ENCODE data around the gene FICD. TPM values are rescaled to one million over a fixed set of nuclear protein-coding genes. Genes with fewer than 3 reads are reported as not detected.

Gene FICD
- 1 to 10 TPM; 6.8 to 6.9 TPM for total RNA-seq

DNA sequence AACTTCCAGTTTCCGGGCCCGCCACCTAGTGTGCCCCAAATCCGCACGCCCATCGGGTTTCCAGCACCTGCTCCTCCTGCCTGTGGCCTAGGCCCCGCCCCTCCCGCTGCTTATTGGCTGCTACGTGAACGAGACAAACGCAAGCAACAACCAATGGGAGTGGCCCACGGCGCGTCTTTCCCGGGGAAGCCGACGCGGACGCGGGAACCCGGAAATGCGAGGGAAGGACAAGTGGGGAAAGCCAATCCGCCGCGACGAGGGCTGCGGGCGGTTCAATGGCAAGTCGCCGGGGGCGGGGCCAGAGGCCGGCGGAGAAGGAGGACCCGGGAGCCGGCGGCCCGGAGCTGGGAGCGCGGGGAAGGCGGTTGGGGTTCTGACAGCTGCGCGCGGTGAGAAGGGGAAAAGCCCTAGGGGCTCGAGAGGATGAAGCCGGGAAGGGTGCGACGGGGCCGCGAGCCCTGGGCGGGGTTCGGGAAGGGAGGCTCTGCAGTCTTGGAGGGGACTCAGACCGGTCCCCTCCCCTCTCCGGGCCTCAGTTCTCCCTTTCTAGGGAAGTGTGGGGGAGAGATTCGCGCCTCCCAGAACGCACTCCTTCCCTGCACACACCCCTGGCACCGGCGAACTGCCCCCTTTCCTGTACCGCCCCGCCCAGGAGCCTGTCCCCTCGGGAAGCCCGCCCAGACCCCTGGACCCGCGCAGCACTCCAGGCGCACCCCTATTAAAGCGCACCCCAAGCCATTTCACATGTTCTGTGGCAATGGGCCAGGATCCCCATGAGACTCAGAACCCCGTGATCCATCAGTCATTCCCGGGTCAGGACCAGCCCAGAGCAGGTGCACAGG, at the start of gene FICD:
FICD (plus strand) TSS at position 305 of the 842 bp plus-strand sequence. CDS start 1,696 bp downstream, outside the sequence.
- POLR2A ChIA-PET = interaction anchor here (0.5 to 1.0 kb wide), 2 partner anchors 47 to 611 kb away, joined by 3 read pairs; partner anchors contain the start of gene ISCU

DNA sequence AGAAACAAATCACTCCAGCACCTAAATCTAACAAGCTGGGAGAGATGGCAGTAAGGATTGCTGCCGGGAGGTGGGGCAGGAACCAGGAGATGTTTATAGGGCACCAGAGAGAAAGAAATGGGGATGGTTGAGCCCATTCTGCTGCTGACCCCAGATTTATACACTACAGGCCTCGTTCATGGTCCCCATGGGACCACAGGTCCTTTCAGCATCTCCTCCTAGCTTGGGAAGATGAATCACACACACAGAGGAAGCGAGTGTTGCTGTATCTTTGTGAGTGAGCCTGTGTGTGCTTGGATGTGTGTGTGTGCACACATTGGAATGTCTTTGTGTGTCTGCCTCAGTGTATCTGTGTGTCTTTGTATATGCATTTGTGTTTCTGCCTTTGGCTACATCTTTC, 49.7 kb upstream of the FICD start:
- H3K27me3 Mint-ChIP-seq = peaks cover 3% of the 10 kb centered on the region
- H3K4me1 Mint-ChIP-seq = no peaks in the 10 kb centered on the region
- ATAC-seq (ENCODE audit: low read depth) = no peak
- H3K4me3 Mint-ChIP-seq = no peak overlapping the region
- no peak overlapping the region for H3K27ac Mint-ChIP-seq
- no peak for DNase-seq
- H3K9me3 Mint-ChIP-seq = peaks cover 1% of the 10 kb centered on the region
- POLR2A ChIA-PET = no interaction called here
- no peaks in the 10 kb centered on the region for H3K36me3 Mint-ChIP-seq

More for the DNA sequence above, at the start of gene FICD:
- H3K36me3 Mint-ChIP-seq = peaks cover 6% of the 10 kb centered on the region
- H3K4me3 Mint-ChIP-seq = peak within 1 kb of the TSS; percentile 94
- no peaks in the 10 kb centered on the region for H3K27me3 Mint-ChIP-seq
- peaks cover 17% of the 10 kb centered on the region for H3K4me1 Mint-ChIP-seq
- H3K9me3 Mint-ChIP-seq = no peaks in the 10 kb centered on the region
- DNase-seq = peak; percentile 98
- H3K27ac Mint-ChIP-seq = peak within 1 kb of the TSS; percentile 88
- peak; percentile 95 for ATAC-seq (ENCODE audit: low read depth)

- POLR2A ChIA-PET = no interaction called here
- Mint-ChIP-seq H3K27me3 (peaks cover 5% of the 10 kb centered on the region), H3K9me3 (peaks cover 1% of the 10 kb centered on the region), H3K27ac (no peak overlapping the region), H3K36me3 (no peaks in the 10 kb centered on the region), H3K4me3 (no peak overlapping the region), H3K4me1 (no peaks in the 10 kb centered on the region)
- ATAC-seq (ENCODE audit: low read depth) (no peak), DNase-seq (no peak)
Observed at GRCh38 chr12:108468196-108468968, 46.7 kb upstream of the FICD start.

DNA sequence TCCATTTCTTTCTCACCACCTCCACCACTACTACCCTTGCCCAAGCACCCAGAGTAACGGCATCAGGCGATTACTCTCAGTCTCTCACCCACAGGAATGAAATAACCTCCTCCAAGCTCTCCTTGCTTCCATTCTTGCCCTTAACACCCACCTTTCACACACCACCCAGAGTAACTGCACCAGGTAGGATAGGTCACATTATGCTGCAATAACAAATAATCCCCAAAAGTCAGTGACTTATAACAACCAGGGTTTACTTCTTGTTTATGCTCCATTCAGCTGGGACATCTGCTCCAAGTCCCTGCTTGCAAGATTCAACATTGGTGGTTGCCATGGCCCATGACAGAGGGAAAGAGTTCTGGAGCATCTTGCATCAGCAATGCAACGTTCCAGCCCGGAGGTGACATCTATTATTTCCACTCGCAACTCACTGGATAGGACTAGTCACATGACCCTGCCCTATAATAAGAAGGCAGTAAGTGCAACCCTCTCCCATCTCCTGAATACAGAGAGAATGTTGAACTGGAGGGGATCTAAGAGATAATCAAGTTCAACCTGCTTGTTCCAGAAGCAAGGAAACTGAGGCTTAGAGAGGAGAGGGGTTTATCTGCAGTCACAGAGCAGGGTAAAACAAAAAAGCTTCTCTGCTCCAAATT, 41.5 kb upstream of the FICD start:
- ATAC-seq (ENCODE audit: low read depth) (no peak), DNase-seq (no peak)
- peaks cover under 1% of the 10 kb centered on the region for H3K4me1 Mint-ChIP-seq
- peak overlapping the region; percentile 36 for H3K27ac Mint-ChIP-seq
- no peaks in the 10 kb centered on the region for H3K36me3 Mint-ChIP-seq
- POLR2A ChIA-PET = no interaction called here
- H3K4me3 Mint-ChIP-seq = no peak overlapping the region
- peaks cover 3% of the 10 kb centered on the region for H3K27me3 Mint-ChIP-seq
- H3K9me3 Mint-ChIP-seq = no peaks in the 10 kb centered on the region

DNA sequence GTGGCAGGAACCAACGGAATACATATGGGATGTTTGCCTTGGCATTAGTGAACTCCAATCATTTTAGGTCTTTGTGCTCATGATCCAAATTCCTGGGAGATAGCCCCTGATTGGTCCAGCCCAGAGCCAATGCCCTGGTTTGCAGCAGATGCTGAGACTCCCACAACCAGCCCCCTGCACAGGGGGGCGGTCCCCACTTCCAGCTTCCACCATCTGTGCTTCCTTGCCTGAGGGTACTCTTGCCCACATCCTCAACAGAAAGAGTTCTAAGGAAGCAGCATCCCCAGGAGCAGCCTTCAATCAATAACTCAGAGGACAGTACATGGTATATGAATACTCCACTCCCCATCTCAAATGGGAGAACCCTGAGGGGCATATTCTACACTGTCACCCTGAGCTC, 39.7 kb upstream of the FICD start:
- H3K4me1 Mint-ChIP-seq = peaks cover 4% of the 10 kb centered on the region
- no peak for ATAC-seq (ENCODE audit: low read depth)
- no peak for DNase-seq
- POLR2A ChIA-PET = no interaction called here
- peaks cover 3% of the 10 kb centered on the region for H3K27me3 Mint-ChIP-seq
- no peaks in the 10 kb centered on the region for H3K36me3 Mint-ChIP-seq
- H3K27ac Mint-ChIP-seq = no peak overlapping the region
- H3K9me3 Mint-ChIP-seq = no peaks in the 10 kb centered on the region
- no peak overlapping the region for H3K4me3 Mint-ChIP-seq

DNA sequence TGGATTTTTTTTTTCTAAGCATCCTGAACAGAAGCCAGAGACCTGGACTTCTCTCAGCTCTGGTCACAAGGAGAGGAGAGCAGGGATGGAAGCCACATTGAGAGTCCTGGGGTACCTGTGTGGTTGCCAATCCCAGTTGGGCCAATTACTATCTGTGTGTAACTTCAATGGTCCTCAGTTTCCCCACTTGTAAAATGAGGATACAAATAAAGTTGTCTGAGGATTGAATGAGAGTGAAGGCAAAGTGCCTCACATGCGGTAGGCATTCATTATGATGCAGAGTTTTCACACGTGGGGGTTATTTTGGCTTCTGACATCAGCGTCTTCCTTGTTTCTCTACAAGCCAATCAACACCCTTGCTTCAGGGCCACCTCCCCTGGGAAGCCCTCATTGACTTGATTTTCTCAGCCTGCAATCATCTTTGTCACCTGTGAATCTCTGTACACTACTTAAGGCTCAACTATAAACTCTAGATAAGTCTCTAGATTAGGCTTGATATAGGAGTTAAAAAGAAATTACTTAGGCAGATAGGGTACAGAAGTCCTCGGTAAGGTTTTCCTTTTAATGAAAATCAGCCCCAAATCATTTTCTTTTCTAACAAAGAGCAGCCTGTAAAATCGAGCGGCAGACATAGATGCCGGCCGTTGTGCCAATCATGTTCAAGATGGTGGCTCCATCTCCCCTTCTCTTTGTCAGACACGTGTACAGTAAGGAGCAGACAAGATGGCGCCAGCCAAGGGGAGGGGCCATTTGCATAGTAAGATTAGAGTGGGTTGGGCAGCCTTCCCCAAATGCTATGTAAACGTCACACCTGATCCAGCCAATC, 37.8 kb upstream of the FICD start:
- Mint-ChIP-seq H3K36me3 (no peaks in the 10 kb centered on the region), H3K4me1 (peaks cover 4% of the 10 kb centered on the region), H3K27ac (no peak overlapping the region), H3K4me3 (no peak overlapping the region), H3K27me3 (peaks cover 3% of the 10 kb centered on the region), H3K9me3 (no peaks in the 10 kb centered on the region)
- ATAC-seq (ENCODE audit: low read depth) (no peak), DNase-seq (no peak)
- POLR2A ChIA-PET = no interaction called here

- Mint-ChIP-seq H3K27ac (no peak overlapping the region), H3K4me1 (peaks cover 4% of the 10 kb centered on the region), H3K27me3 (peaks cover 3% of the 10 kb centered on the region), H3K36me3 (no peaks in the 10 kb centered on the region), H3K4me3 (no peak overlapping the region), H3K9me3 (no peaks in the 10 kb centered on the region)
- DNase-seq (no peak), ATAC-seq (ENCODE audit: low read depth) (no peak)
- POLR2A ChIA-PET = no interaction called here
Observed at GRCh38 chr12:108477881-108478259, 37.2 kb upstream of the FICD start.

DNA sequence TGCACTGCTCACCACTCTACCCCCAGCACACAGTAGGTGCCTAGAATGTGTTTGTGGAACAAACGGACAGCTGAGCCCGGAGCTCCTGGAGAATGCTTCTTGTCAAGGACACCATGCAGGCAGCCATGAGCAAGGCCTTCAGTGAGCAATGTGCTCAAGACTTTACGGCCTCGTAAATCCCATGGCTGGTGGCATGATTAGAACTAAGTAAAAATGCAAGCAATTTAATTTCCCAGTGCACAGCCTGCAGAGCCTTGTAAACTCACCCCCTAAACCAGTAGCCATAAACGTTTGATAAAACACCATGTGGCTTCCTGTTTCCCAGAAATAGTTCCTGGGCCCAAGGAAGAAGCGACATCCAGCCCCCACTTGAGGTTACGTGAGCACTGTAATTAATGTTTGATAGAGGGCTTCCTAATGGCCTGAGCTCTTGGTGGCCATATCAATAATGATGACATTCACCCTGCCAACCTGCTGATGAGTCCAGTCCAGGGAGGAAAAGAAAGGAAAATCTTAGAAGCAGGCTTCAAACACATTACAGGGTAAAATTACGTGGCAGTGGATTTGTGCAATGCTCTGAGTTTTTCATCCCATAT, 36.4 kb upstream of the FICD start:
- Mint-ChIP-seq H3K4me3 (no peak overlapping the region), H3K27ac (no peak overlapping the region), H3K9me3 (no peaks in the 10 kb centered on the region), H3K4me1 (peaks cover 4% of the 10 kb centered on the region), H3K27me3 (peaks cover 3% of the 10 kb centered on the region), H3K36me3 (no peaks in the 10 kb centered on the region)
- DNase-seq (no peak), ATAC-seq (ENCODE audit: low read depth) (no peak)
- POLR2A ChIA-PET = no interaction called here

DNA sequence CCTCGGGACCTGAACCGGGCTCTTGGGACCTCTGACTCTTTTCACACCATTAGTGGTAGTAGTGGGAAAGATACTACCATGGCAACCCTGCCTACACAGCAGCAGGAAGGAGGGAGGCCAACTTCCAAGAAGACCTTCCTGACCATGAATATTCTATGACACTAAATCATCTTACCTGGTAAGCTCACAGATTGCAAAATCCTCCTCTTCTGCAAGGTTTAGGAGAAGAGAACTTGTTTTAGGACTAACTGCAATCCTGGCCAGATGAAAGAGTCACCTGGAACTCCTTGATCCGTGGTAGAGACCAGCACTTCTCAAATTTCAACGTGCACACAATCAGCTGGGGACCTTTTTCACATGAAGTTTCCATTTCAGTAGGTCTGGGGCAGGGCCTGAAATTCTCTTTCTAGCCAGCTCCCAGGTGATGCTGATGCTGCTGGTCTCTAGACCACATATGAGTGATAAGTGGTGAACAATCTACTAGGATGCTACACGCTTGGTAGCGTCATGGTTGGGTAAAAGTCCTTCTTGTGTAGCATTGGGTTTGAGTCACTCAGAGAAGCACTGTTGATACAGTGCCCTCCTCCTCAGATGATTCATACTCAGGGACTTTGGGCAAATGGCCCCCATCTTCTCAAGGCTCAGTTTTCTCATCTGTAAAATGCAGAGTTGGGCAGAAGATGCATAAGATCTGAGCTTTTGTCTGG, 35.6 kb upstream of the FICD start:
- Mint-ChIP-seq H3K9me3 (no peaks in the 10 kb centered on the region), H3K4me1 (peaks cover 4% of the 10 kb centered on the region), H3K27me3 (peaks cover 6% of the 10 kb centered on the region), H3K4me3 (no peak overlapping the region), H3K27ac (no peak overlapping the region), H3K36me3 (no peaks in the 10 kb centered on the region)
- DNase-seq (no peak), ATAC-seq (ENCODE audit: low read depth) (no peak)
- POLR2A ChIA-PET = no interaction called here

- no peak overlapping the region for H3K27ac Mint-ChIP-seq
- no peak overlapping the region for H3K4me3 Mint-ChIP-seq
- H3K27me3 Mint-ChIP-seq = peaks cover 14% of the 10 kb centered on the region
- H3K4me1 Mint-ChIP-seq = peaks cover 4% of the 10 kb centered on the region
- peaks cover 1% of the 10 kb centered on the region for H3K9me3 Mint-ChIP-seq
- H3K36me3 Mint-ChIP-seq = no peaks in the 10 kb centered on the region
- DNase-seq = no peak
- POLR2A ChIA-PET = no interaction called here
- ATAC-seq (ENCODE audit: low read depth) = no peak
Observed at GRCh38 chr12:108482717-108483212, 32.3 kb upstream of the FICD start.

DNA sequence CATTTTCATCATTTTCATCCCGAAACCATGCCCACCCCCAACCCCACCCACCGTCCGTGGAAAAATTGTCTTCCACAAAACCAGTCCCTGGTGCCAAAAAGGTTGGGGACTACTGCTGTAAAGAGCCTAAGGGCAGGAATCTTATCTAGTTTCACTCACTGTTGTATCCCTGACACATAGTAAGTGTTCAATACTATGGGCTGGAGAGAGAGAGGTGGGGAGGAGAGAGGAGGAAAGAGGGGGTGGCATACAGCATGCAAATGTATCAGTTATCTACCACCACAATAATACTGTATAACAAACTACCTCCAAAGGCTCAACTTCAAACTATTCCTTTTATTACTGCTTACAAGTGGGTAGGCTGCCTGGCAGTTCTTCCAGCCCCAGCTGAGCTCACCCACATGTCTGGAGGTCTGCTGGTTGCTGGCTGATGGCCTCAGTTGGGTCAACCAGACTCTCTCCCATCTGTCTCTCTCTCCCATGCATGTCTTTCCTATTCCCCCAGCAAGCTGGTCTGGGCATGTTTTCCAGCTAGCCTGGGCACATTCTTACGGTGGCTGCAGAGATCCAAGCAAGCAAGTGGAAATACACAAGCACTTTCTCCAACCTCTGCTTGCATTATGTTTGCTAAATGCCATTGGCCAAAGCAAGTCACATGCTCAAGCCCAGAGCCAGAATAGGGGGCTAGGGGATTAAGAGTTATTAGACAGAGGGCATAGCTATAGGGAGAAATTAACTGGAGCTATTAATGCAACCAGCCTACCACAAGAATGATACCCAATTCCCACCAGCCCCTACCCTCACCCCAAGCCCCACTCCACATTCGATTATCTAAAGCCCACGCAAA, 31.6 kb upstream of the FICD start:
- POLR2A ChIA-PET = no interaction called here
- Mint-ChIP-seq H3K9me3 (peaks cover 2% of the 10 kb centered on the region), H3K27ac (no peak overlapping the region), H3K36me3 (no peaks in the 10 kb centered on the region), H3K4me1 (peaks cover 4% of the 10 kb centered on the region), H3K27me3 (peaks cover 16% of the 10 kb centered on the region), H3K4me3 (no peak overlapping the region)
- ATAC-seq (ENCODE audit: low read depth) = no peak
- DNase-seq = no peak

Measured in activated naive CD8-positive, alpha-beta T cell treated with anti-CD3 and anti-CD28 coated beads, Interleukin-2, amount 10 ng/mL, durations not matched to agents 7 days and 5 days (primary cell).